DMS114 treated with DMSO at 0.1 percent for 48 hours (cell line): ENCODE measurements around the gene TMEM80.
"Not testable (repeated sequence)": the region's sequence is repeated elsewhere in the genome, so short reads cannot be mapped to it uniquely, and the experiment has no call there.

ENCODE experiments used
- DNase-seq: peaks from one replicate; lab custom pipeline; 2025; ENCODE audit not compliant: unreplicated experiment; lab: John Stamatoyannopoulos, UW

The TMEM80 gene

DNA sequence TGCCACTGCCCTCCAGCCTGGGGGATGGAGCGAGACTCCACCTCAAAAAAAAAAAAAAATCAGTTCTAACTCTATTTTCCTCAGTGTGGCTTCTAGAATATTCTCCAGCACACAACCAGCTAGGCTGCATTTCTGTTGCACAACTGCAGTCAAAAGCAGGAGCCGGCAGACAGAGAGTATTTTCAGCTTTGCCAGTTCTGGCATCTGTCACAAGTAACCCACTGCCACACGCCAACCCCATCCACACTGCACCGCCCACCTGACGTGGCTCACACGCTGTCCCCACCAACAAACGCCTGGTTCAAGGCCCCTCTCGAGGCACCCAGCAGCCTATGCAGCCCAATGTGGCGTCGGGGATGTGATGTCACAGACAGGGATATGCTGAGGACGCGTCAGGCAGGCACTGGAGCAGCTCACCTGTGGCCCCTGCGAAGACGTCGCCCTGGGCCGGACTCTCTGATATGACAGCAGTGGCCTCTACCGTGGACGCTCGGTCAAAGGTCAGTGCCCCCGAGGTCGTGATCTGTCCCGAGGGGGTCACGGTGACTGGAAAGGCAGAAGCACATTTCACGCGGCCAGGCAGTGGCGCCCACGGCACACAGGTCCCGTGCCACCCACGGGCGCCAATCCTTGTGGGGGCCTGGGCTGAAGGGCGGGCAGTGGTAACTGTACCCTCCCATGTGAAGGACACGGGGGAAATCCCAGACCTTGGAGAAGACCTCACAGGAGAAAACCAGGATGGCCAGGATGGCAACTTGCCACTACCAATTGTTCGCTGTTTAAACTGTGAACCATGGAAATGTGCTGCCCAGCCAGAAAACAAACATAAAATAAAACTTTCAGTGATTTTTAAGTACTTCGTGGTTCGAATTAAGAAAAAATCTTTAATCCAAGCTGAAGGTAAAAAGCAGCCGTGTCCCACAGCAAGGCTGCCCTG, 16.1 kb upstream of the TMEM80 start:
- DNase-seq: no peak

DNA sequence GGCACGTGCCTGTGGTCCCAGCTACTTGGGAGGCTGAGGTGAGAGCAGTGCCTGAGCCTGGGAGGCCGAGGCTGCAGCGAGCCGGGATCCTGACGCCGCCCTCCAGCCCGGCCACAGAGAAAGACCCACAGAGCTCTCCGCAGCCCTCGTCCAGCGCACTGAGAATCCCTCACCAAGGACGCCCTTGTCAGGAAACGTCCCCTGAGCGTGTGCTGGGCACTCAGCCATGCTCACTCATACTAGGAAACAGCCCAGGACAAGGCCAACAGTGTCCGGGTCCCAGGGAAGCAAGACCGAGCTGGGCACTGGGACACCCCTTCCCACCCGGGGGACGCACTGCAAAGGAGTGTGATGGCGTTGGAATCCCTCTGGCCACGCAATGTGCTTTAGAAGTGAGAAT, 15.1 kb upstream of the TMEM80 start:
- no peak for DNase-seq

DNA sequence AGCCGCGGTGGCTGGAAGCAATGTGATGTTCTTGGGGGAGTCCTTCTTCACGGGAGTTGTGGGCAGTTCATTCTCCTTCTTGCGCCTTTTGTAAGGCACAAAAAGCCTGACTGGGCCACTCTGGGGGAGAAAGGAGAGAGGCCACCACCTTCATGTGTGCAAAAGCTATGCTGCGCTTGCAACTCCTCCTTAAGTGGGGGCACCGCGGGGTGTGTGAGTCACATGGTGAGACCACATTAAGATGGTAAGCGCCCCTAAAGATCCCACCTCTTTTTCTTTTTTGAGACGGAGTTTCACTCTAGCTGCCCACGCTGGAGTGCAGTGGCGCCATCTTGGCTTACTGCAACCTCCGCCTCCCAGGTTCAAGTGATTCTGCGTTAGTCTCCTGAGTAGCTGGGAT, 14.6 kb upstream of the TMEM80 start:
- no peak for DNase-seq

DNA sequence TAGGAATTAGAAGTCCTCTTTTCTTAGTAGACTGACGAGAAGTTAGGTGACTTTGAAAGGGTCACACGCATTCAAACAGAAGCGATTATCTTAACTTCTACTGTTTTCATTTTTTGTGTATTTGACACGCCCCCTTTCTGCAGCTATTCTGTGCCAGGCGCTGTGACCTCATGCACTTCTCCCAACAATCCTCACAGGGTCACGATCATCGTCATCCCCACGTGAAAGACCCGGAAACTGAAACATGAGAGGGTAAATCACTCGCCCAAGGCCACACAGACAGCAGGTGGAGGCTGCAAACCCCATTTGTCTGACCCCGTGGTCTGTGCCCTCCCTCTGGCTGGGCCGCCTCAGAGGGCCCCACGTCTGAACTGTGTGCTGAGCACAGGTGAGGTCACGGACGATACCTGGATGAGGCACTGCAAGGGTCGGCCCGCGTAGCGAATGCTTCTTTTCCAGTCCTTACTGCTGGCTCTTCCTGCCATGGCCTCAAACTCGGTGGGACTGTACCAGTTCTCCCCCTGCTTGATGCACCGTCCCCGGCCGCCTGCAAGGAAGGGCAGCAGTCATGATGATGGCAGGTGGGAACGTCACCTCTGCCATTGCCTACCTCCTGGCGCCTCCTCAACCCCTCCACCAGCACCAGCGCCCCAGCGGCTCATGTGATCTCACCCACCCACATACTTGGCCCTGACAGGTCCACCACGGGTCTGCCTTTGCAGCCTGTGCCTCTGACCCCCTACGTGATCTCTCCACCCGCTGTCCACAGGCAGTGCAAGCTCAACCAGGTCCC, 9.0 kb upstream of the TMEM80 start:
- DNase-seq: no peak

DNA sequence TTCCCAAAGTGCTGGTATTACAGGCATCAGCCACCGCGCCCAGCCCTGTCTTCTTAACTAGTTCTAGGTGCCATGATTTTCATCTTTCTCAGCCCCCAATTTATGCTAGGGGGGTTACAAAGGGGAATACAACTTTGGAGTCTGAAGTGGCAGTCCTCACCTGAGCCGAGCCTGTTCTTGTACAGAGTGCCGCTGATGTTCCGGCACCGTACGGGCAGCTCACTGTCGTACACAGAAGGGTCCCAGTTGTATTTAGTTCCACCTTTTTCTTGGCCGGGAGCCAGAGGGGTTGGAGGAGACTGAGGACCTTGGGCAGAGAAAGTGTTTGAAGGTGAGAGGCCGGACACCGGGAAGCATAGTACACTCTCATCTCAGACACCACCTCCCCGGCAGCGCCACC, 7.9 kb upstream of the TMEM80 start:
- DNase-seq: no peak

DNA sequence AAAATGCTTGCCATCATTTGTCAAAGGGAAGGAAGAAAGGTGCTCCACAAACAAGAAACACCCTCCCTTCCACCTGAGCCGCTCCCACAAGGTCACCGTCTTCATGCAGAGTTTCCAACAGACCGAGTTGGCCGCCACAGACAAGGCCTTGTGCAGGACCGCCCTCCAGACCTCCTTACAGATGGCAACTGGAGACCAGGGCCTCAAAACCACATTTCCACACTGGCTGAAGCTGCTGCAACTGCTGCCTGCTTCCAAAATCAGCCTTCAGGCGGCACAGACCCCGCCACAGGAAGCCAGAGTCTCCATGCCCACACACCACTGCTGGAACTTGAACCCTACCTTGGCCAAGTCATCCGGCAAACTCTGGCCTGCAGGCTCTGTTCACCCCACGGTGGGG, 6.9 kb upstream of the TMEM80 start:
- DNase-seq: no peak

DNA sequence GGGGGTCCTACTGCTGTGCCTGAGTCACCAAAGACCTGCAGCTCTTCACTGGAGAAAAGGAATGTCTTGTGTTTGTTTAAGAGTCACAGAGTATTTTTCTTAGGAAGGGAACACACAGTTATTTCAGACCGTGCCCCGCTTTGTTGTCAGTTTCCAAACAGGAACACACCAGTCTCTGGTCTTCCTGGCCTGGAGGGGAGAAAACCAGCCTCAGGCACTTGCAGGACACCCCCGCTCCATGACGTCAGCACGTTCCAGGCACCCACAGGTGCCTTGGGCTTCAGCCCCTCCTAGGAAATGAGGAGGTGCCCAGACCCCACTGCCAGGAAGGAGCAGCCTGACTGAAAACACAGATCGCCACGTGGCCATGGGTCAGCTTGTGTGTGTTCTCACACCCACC, 6.0 kb upstream of the TMEM80 start:
- DNase-seq: no peak

DNA sequence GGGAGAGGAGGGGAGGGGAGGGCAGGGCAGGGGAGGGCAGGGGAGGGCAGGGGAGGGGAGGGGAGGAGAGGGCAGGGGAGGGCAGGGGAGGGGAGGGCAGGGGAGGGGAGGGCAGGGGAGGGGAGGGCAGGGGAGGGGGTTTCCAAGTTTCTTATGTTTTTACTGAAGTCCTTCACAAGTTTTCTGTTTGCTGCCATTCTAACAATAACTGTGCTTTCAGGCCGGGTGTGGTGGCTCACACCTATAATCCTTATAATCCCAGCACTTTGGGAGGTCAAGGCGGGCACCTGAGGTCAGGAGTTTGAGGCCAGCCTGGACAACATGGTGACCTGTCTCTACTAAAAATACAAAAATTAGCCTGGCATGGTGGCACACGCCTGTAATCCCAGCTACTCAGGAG, 5.4 kb upstream of the TMEM80 start:
- DNase-seq: not testable (repeated sequence)

DNA sequence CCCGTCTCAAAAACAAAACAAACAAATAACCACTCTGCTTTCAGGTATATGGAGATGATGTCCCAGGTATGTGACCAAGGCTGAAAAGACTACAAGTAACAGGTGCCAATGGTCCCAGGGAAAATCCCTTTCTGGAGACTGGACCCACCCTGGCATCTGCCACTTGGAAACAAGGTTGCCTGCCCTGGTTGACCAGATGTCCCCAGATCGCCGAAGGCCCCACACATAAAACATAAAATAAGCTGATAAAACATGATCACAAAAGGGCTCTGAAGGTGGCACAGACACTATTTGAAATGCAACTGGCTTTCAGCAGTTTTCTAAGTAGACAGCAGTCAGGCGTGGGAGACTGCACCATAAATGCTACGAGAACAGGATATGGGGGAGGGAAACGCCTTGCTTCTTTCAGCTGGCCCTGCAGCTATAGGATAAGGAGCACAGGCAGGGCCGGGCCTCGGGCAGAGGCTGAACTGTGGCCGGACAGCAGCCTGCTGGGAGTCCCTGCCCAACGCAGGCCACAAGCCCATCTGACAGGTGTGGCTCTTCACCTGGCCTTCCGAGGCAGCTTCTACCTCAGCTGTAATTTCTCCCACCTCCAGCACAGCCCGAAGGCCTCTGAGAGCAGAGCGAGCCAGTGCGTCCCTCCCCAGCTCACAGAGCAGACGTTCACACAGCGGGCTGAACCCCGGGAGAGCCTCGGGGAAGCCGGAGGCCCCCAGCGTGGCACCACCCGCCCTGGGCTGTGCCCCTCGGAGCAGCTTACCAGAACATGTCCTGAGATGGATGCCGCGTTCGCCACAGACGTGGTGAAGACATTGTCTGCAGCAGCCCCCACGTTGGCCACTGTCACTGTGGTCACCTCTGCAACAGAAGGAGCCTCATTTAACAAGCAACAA, 4.6 kb upstream of the TMEM80 start:
- DNase-seq: no peak

DNA sequence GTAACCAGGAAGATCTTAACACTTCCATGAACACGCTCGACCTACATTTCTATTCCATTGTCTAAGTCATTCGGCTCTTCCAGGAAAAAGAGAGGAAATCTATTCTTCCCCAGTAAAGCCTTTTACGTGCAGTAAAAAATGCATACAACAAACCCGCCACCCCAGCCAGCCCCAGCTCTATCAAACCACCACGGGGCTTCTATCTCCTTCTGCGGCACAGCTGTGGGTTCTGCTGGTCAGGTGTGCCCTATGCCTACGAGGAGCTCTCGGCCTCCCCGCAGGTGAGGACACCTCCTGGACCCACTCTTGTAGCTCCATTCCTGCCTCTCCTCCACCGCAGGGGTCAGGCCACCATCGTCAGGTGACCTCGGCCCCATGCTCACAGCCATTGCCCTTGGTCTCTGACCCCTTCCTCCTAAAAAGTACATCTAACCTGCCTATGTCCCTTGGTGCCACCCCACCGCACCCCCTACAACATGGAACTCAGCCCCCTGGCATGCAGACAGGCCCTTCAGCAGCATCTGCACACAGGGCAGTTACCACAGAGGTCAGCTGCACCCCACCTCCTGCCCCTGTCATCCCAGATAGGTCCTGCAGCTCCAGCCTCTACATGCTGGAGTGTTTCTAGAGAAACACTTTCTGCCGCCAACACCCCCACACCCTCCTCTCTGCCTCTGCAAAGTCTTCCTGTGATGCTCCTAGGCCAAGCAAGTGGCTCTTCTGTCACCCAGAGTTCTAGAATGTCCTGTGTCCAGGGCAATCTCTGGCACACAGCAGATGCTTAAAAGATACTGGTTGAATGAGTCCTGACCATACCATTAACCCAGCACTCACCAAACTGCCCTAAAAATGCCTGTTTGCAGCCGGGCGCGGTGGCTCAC, 3.7 kb upstream of the TMEM80 start:
- DNase-seq: no peak

DNA sequence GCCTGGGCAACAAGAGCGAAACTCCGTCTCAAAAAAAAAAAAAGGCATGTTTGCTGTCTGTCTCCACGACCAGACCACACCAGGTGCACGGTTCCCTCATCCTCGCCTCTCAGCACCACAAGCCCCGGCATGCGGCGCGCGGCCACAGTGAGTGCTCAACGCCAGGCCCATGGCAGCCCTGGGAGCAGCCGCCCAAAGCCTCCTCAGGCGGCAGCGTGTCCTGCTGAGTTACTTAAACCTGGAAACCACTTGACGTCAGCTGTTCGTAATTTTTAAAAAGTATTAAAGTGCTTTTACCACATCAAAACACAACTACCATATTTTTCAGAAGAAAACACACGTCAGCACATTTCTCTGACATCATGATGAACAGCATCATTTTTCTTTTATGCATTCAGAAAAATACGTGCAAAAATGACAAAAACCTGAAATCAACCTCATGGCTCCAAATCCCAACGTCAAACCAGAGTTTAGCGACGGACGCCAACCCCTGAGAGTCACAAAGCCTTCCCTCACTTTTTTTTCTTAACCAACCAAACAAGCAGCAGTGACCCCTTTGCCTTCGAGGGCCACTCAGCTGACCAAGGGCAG, 2.7 kb upstream of the TMEM80 start:
- no peak for DNase-seq

DNA sequence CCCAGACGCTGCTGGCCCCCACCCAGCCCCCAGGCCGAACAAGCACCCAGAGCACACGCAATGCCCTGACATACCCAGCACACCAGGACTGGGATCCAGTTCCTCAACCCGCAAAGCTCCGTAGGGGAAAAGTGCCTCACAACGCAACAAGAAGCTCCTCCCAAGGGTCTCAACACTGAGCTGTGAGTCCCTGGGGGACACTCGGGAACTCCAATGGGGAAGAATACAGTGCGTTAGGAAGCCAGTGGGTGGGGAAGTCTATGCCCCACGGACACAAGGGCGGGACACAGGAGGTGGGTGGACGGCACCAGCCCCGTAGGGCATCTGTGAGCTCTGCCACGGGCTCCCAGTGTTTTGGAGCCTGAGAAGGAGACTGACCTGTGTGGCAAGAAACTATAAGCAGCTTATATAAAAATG, 2.2 kb upstream of the TMEM80 start:
- DNase-seq: no peak

DNA sequence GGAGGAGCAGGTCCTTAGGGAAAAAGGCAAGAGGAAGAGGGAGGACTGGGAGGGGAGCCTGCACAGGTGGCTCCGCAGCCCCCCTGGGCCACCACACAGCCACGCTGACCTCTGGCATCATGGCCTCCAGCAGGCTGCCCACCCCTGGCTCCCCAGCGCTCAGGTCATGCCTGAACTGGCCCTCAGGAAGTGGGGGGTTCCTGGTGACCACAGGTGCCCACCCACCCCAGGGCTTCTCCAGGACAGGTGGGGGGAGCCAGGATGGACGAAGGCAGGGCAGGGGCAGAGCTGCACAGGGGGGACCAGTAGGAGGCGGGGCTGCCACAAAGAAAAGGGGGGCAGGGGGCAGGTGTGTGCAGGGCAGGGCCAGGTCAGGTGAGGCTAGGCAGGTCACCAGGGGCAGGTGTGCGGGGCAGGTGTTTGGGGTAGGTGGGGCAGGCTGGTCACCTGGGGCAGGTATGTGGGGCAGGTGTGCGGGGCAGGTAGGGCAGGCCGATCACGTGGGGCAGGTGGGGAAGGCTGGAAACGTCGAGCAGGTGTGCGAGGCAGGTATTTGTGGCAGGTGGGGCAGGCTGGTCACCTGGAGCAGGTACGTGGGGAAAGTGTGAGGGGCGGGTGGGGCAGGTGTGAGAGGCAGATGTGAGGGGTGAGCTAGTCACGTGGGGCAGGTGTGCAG, 1.6 kb upstream of the TMEM80 start:
- no peak for DNase-seq

DNA sequence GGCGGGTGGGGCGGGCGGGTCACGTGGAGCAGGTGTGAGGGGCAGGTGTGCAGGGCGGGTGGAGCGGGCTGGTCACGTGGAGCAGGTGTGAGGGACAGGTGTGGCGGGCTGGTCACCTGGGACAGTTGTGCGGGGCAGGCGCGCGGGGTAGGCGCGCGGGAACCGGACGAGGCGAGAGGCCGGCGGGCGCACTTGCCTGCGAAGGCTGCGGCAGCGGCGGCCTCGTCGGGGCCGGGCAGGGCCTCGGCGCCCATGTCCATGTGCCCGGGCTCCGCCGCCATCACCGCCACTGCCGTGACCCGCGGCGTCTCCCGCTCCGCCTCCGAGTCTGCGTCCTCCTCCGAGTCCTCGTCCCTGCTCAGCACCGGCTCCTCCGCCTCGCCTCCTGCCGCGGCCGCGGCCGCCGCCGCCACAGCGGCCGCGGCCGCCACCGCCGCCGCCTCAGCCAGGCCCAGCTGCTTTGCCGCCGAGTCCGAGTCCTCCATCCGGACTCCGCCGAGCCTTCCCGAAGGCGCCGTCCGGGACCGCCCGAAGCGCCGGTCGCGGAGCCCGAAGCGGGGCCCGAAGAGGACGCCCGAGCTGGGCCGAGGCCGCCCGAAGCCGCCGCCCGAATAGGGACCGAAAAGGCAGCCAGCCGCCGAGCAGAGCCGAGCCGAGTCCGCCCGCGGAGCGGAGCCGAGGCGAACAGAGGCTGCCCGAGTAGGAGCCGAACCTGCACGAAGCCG, 891 bp upstream of the TMEM80 start, which contains the start of gene DEAF1:
DEAF1 (minus strand) TSS at position 660 of the 725 bp plus-strand sequence; CDS start at position 485, 175 bp downstream.
- peak; percentile 67 for DNase-seq

DNA sequence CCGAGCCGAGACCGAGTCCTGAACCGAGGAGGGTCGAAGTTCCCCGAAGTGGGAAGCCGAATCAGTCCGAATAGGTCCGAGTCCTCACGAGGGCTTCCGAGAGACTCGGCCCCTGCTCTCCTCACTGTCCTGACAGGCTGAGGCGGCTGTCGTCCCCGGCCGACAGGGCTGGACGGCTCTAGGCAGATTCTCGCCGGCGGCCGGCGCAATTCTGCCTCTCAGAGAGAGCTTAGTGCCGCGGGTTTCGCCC, 403 bp upstream of the TMEM80 start:
- DNase-seq: no peak

DNA sequence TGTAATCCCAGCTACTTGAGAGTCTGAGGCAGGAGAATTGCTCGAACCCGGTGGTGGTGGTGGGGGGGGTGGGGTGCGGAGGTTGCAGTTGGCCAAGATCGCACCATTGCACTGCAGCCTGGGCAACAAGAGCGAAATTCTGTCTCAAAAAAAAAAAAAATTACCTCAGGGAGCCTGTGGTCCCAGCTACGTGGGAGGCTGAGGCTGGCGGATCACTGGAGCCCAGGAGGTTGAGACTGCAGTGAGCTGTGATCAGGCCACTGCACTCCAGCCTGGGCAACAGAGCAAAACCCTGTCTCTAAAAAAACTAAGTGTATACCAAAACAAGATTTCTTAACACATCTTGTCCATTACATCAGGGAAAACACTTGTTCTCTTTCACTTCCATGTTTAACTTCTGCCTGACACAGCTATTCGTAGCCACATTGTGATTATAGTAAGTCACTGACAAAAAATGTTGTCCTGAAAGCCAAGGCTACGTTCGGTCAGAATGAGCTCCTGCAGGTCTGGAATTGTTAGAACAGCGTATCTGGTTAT, 1.4 kb downstream of the TMEM80 start:
- no peak for DNase-seq

DNA sequence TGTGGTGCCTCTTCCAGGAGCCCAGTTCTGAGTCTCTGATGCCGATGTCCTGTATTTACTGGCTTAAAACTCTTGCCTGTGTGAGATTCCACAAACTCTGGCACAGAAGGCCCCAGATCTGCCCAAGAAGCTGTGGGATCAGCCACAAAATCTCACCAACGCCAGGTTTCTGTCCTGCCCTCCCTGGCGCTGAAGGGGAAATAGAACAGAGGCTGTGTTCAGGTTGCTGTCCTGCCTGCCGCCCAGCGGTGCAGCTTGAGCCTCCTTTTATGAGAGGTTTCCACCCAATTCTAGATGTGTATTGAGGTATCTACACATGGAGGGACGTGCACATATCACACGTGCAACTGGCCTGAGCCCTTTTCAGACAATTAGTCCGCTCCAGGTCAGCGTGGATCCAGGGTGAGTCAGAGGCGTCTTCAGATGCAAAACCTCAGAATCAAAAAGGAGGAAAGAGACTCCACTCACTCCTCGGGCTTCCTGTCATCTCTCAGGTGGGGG, 2.2 kb downstream of the TMEM80 start:
- DNase-seq: no peak

DNA sequence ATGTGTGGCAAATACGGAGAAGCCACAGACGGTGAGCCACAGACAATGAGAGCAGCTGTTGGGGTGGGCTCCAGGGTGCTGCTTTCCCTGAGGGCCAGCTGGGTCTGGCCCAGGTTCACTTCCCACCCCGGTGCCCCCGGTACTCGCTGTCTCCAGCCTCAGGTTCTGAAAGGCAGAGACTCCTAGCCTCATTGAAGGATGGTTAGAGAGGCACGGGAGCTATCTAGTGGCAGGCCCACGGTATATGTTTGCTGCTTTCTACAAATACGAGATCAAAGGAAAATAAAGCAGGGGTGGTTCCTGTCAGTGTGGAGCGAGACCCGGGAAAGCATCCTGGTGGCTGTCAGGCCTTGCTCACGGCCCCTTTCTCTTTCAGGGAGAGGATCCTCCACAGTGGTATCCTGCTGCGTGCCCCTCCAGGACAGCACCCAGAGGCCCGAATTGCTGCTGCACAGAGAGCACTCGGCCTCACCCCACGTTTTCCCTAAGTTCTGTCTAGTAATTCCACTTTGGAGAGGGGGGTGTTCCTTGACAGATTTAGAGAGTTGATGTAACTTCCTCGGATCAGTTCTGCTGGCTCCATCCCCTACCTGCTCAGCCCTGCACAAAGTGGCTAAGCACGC, 3.0 kb downstream of the TMEM80 start:
- DNase-seq: no peak
